ENCODE results near the gene POMGNT2.

The POMGNT2 gene

DNA sequence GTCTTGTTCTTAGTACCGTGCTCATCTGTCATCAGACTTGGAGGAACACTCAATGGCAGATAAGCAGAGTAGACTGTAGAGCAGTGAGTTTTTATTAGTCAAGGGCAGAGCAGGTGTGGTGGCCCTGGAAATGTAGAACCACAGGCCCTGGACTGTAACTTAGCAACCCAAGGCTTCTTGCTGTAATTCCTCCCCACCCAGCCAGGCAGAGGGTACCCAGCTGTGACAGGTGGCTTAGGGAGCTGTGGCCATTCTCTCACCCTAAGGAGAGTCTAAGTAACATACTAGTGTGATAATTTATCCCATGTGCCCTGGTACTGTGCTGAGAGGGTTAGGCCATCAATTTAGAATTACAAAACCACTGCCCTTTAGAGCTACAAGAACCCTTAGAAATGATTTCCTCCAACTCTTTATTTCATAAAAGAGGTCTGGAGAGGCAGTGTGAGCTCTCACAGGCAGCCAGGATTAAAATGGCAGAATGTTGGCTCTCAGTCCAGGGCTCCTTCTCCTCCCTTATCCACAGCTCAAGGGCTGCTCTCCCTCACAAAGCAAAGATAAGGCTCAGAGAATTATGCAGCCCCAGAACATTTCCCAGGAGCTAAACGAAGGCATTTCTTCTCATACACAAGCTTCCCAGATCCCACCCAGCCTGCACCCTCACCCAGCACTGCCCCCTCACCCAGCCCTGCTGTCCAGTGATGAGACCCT lies 3.0 kb downstream of the POMGNT2 start:
- DNase-seq, result no peak

DNA sequence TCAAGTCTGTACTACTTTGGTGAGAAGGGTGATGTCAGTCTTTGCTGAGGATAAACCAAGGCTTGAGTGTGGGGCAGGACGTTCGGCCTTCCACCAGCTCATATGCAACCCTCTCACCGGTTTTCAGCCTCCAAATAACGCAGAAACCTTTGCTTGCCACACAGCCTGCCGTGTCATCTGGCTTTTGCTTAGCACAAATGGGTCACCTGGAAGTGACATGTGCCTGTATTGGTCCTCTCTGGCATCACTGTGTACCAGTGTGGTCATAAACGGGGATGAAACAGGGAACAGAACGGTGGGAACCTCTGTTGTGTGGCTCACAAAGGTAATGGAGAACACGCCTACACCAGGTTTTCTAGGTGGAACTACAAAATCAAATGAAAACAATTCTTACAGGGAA lies 7.1 kb downstream of the POMGNT2 start:
- DNase-seq, result no peak

DNA sequence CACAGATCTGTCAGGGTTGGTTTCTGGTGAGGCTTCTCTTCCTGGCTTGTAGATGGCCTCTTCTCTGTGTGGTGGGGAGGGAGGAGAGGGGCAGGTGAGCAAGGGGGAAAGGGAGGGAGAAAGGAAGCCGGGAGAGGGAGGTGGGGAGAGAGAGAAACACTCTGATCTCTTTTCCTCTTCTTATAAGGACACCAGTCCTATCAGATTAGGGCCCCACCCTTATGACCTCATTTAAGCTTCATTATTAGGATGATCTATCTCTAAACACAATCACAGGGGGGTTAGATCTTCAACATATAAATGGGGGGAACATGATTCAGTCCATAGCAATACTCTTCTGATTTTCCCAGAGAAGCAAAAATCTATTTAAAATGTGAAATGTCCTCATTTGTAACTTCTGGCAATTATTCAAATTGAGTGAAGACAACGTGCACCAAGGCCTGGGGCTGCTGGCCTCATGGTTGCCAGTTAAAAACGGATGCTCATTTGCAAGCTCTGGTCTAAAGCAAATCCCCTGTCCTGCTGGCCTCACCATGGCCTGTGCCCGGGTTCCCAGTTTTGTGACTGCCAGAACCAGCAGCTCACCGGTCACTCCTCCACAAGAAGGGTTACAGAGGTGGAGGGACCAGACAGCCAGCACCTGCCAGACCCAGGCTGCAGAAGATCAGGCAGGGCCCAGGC lies 8.3 kb downstream of the POMGNT2 start:
- no peak for DNase-seq

DNA sequence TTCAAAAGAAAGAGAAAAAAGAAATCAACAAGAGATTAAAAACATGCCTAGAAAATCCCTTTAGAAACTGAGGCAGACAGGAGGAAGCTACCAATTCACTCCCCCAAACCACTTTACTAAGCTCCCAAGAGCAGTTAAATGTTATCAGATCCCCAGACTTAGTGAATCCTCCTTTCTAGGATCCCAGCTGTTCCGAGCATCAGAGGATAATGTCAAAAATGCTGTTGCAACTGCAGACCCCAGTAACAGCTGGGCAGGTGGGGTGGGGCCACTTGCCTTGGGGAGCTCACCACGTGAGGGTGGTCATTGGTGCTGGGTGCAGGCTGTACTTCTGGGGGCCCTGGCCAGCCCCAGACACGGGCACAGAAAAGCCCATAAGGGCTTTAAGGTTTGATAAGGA lies 9.1 kb downstream of the POMGNT2 start:
- no peak for DNase-seq

DNA sequence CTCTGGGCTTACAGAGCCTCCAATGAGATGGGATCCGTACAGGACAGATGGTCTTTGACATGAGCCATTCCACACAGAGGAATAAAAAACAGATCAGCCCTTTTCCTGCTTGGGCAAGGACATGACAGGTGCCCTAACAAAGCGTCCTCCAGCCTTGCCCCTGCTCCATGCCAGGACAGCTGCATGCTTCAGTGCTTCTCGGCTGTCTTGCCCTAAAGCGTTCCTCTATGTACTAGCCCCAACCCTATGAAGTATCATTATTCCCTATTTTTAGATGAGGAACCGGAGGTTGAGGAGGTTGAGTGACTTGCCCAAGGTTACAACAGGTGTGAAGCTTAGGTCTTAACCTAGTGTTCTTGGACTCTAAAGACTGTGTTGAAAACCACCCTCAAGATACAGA lies 10.5 kb downstream of the POMGNT2 start:
- no peak for DNase-seq

DNA sequence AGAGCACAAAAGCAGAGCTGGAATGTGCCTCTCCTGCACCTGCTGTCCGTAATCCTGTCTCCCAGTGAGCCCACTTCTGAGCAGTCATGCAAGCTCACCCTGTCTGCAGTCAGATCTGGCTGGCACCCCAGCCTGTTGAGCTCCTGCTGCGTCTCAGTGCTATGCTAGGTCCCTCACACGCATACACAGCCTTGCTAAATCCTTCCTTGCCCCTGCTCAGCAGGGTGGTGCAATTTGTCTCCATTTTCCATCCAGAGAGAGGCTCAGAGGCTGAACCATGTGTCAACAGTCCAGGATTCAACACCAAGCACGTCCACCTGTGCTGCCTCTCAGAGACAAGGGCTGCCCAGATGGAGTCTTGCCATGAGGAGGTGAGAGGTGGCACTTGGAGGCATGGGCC lies 11.0 kb downstream of the POMGNT2 start:
- no peak for DNase-seq

DNA sequence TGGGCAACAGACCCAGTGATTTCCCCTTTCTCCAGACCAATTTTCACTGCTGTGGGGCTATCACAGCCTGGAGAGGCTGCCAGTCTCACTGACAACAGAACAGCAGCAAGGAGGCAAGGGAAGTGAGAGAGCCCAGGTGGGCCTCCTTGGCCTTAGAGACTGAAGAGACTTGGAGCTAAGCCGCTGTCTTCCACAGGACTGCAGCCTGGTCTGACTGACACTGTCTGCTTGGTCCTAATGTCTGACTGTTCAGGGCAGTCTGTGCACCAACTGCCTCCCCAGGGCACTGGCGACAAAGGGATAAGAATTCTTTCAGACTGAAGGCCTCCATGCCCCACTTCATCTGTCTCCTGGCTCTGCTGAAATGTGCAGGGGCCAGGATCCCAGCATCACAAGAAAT lies 11.5 kb downstream of the POMGNT2 start:
- no peak for DNase-seq

DNA sequence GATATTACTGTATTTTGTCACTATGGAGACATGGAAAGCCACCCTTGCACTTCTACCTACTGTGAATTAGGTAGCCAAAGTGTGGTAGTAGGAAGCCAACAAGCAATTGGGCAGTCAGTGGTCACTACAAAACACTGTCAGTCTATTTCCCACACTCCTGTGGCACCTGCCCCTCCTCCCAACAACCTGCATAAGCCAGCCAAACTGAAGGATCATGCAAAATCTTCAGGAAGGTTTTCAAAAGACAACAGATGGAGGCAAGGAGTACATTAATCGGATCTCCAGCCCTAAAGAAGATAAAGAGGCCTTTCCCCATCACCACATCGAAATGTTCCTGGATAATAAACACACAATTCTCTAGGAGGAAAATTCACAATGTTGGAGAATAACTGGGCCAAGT lies 11.9 kb downstream of the POMGNT2 start:
- no peak for DNase-seq

DNA sequence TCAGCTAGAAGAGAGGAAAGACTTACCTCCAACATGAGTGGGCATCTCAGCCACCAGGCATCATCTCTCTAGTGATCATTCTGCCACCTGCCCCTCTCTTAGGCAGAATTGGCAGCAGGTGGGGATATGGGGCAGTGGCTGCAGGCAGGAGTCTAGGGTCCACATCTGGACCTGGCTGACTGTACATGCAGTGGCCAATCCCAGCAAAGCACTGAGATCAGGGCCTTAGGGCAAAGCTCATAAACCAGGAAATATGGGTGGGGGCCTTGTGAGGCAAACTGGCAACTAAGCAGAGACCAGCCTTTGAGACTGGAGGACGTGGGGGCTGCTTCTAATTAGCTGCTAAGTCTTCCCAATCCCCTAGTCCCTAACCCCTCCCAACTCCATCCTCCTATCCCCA lies 12.9 kb downstream of the POMGNT2 start:
- no peak for DNase-seq

DNA sequence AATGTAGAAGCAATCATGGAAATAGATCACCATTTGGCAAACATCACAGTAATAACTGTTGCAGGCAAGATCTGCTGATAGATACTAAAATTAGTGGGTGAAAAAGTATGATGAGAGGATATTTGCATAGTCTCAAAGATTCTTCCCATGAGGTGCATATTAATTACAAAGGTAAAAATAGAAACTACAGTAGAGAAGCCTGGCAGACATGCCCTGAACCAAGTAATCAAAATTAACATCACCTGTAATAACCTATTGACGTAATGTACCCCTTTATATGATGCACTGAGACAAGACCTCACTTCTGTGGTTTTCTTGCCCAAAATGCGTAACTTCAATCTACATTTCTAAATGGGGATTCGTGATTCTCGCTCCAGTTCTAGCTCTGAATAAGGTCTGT lies 14.4 kb downstream of the POMGNT2 start:
- DNase-seq, result no peak

DNA sequence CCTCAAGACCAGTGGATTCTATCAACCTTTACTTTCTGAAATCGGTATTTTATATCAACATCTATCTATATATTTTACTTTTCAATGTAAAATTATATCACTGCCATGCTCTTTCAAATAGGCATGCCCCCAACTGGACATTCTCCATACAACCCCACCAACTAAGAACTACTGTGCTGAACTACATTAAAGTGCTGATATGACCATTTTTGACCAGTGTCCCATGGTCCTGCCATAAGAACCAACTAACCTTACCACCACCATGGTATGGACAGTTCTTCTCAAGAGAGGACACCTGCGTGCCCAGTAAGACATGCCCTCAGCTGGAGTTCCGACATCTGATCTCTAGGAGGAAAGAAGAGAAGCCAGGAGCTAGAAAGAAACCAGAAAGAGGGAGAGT lies 15.6 kb downstream of the POMGNT2 start:
- no peak for DNase-seq

DNA sequence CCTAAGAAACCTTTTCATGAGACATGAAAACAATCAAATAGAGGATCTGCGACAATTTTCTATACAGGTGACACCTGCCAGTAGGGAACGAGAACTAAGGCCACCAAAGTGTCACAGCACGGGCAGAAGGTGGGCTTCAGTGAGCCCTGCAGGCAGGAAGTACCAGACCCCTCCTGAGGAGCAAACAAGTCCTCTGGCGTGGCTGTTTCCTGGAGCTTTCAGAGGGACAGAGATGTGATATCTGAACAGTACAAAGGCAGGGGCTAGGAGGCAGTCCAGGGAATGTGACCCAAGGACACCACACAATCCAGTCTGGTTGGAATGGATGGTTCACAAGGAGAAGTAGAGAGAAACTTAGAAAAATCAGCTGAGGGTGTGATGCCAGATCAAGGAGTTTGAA lies 16.8 kb downstream of the POMGNT2 start:
- no peak for DNase-seq

DNA sequence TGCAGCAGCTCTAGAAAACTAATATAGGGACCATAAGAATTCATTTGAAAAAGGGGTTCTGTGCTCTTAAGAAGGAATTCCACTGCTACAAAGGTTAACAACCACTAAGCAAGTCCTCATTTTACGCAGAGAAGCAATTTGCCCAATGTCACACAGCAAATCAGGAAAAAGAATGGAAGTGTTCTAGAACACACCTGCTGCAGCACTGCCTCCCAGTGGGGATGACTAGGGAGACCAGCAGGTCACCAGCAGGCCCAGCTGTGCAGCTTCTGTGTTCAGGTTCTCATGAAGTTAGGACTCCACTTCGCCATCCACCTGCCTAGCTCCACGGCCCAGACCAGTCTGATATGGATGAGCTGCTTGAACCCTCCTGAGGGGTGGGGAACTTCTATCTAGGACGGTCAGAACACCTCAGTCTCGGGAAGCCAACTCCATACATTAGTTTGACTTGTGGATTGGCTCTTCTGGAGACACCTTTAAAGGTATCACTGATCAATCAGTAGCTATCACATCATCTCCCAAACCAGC lies 18.6 kb downstream of the POMGNT2 start:
- DNase-seq, result peak; percentile 23

DNA sequence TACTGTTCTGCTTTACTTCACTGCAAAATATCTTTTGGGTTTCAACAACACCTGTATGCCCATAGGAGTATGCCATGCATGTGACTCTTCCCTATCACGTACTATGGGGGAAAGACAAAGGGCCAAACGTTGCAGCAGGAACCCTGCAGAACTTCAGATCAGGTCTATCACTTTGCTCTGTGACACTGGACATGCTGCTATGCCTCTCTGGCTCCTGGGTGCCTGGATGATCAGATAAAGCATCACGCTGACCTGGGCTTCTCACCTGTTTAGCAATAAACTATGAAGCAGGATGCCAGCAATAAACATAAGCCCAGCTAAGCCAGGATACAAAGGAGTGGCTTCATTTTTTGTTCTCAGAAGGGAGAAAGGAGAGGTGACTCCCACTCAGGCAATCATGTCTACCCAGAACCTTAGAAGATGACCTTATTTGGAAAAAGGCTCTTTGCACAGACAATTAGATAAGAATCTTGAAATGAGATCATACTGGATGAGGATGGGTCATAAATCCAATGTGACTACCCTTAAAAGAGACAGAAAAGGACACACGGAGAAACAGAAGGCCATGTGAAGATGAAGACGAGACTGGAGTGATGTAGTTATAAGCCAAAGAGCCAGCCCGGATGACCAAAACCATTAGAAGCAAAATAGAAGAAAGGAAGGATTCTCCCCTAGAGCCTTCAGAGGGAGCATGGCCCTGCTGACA lies 19.3 kb downstream of the POMGNT2 start:
- no peak for DNase-seq

DNA sequence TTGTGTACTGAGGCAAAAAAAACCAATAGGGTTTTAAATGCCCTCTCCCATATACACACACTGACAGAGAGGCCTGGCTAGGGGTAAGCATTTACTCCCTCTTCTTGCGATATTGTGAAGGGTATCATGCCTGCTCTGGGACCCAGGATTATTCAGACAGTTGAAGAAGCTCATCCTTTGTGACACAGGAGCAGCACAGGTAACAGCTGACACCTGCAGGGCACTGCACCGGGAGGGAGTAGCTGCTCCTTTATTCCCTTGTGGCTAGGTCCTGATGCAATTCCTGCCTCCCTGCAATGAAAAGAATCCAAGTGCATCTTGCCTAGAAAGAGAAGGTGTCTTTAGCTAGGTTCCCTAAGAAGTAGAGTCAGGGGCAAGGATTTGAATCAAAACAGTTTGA lies 23.4 kb downstream of the POMGNT2 start:
- no peak for DNase-seq

DNA sequence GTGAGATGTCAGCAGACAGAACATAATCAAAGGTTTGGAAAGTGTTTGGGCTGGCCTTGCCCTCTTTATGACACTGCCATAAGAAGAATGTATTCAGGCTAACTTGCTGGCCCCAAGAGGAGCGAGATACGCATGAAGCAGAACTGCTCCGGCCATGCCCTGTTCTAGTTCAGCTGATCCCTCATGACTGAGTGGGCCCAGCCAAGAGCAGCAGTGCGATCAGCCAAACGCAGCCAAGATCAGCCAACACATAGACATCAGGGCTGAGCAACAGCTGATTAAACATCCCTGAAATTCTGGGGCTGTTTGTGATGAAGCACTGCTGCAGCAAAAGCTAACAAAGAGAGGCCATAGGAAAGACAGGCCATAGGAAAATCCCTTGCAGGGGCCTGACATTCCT lies 24.1 kb downstream of the POMGNT2 start:
- DNase-seq, result no peak

DNA sequence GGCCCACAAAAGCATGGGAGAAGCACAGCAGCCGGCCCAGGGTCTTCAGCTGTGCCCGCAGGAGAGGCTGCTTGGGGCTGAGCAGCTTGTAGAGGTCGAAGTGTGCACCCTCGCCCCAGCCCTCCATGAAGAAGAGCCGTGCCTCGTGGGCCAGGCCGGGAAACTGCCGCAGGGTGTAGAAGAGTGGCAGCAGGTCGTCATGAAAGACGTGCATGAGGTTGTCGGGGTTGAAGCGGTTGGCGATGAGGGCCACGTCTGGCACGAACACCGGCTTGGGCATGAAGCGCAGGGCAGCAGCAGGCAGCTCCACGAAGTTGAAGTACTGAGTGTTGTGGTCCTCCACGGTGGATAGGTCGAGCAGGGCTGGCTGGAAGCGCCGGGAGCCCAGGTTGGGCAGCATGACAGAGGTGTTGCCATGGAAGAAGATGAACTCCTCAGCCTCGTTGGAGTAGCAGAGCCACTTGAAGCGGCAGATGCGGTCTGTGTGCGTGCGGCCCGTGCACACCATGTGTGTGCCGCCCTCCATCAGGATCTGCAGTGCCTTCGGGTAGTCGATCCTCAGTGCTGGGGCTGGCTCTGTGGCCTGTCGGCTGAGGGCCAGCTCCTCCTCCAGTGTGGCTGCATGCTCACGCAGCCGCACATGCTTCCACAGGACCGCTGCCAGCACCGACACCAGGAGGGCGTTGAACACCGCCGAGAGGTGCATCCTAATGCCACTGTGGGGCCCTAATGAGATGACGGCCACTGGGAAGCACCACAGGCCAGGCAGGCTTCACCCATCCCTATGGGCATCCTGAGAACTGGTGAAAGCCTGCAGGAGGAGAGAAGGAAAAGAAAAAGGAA lies 24.9 kb downstream of the POMGNT2 start:
- DNase-seq, result no peak

DNA sequence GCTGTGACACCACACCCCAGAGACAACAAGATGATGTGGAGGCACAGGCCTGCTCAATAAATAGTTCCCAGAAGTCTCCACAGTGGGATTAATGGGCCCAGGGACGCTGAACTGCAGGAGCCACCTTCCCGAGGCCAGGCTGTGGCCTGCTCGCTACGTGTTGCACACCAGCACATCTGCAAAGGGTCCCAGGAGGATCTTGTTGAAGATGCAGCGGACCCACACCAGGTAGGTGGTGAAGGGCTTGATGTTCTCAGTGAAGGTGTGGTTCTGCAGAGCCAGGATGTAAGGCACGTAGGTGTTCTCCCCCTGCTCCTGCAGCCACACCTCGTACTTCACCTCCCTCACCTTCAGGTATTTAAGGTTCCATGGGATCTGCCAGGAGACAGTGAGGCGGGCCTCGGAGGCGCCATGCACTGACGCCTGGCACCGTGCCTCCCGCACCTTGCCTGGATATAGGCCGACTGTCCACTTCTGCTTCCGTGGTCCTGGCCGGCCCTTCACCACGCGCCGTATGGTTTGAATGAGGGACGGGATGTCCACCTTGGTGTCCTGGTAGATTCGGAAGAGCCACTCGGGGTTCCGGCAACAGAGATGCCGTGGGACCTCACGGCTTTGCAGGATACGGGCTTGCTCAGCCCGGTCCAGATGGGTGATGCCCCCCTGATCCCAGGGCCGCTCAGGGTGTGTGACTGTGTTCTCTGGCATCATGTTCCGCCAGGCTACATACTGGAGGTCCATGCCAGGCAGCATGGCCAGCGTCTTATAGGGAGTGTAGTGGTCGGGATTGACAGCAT lies 26.1 kb downstream of the POMGNT2 start:
- no peak for DNase-seq

DNA sequence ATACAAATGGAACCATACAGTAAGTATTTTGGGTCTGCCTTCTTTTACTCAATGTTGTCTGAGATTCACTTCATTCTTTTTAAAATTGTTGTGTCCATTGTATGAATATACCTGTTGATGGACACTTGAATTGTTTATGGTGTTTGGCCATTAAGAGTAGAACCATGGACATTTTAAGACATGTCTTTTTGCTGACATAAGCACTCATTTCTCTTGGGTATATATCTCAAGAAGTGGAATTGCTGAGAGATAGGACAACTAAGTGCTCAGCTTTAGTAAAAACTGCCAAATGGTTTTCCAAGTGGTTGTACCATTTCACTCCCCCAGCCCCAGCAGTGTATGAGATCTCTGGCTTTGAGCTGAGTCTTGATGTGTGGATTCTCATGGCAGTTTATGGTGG lies 28.2 kb downstream of the POMGNT2 start:
- no peak for DNase-seq

DNA sequence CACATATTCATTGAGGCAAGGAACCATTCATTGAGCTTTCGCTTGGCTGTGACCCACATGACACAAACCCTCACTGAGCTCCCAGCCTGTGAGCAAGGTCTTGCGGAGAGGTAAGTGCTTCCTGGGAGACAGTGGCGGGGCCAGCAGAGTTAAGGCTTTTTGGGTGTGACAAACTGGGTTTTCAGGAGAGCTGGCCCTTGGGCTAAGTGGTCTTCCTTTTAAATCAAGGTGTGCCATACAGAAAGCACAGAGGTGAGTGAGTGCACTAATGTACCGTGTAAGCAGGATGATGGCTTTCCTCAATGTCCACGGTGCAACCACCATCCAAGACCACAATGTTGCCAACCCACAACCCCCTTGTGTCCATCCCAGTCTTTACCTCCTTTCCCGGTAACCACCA lies 28.6 kb downstream of the POMGNT2 start:
- DNase-seq, result no peak

DNA sequence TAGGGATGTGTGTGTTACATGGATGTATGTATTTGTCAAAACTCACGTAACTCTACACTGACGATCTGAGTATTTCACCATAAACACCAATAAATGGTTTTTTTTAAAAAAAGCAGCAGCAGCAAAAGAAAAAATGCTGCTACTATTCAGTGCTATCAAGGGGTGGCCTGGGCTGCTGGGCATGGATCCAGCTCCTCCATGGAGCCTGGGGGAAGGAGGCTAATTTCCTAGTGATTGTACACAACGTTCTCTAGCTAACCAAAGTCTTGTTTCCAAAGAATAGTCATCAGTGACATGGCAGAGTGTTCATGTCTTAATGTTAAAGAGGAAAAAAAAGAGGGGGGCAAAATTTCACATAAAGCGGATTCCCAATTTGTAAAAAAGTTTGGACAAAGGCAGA lies 29.0 kb downstream of the POMGNT2 start:
- DNase-seq, result no peak
